T47D (cell line): ENCODE results near the gene KCTD12.
"Not testable (repeated sequence)": the region's sequence is repeated elsewhere in the genome, so short reads cannot be mapped to it uniquely, and the experiment has no call there.

ENCODE experiments used
- DNase-seq, 2 experiments: peaks; one replicate each; pipeline versions ENCODE4 v3.0.0 to v3.0.0-alpha.2; 2011 to 2012; ENCODE audit warnings: low read depth in 1 of 2, low spot score in 1 of 2
- JUND ChIP-seq: IDR thresholded peaks from 2 replicates; pipeline ENCODE4 v1.6.1; 2012; ENCODE audit warnings: low read depth
- in situ Hi-C: cut with HindIII; loops from 2 replicates; pipeline ENCODE4 v1.10.0; 2016; ENCODE audit warnings: low sequenced_read_pairs, low pct_unique_long_range_greater_than_20kb

Gene KCTD12

DNA sequence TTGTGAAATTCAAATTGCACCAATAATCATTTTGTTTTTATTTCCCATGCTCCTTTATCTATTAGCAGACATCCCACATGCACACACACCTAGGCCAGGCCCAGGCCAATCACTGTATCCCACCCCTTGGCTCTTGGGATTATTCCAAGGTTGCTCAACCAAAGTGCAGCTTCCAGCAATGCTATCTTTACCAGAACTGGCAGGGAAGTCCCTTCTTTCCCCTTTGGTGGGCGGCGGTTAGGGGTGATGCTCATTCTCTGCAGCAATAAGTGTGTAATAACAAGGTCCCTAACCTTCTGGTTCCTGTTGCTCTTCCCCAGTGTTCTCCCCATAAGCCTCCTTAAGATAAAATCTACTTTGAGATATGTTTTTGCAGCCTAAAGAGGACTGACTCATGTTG, 18.3 kb upstream of the KCTD12 start:
- in situ Hi-C loops = no loop called here
- TF ChIP-seq JUND = no peak
- DNase-seq = no peak

DNA sequence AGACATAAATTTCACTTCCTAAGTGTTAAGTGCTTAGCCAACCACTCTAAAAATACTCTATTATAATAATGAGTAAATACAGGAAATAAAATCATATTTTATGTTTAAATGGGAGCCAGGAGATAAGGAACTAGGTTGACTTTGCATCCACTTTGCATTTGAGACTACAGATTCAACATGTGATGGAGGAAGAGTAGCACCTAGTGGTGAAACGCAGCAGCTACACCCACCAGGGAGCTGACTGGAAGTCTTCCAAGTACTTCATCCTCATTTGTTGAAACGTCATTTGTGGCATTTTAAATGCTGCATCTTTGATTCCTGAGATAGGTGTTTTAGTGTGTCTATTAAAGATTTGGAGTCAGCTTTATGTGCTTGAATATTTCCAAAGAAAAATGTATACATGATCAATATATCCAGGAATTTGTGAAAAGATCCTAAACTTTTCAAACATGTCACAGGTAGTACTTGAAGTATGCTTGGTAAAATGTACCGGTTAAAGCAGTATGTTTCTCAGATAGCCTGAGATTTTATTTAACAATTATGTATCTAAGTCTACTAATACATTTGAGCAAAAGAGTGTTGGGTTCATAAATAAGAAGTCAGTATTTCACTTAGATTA, 17.4 kb upstream of the KCTD12 start:
- in situ Hi-C loops = no loop called here
- DNase-seq = peak; percentile 19 to 73
- TF ChIP-seq JUND = no peak

- DNase-seq, in situ Hi-C loops: not testable (repeated sequence)
These were observed 12.9 kb upstream of the KCTD12 start for GRCh38 chr13:76899066-76899465.

- DNase-seq, in situ Hi-C loops: not testable (repeated sequence)
These were observed 11.0 kb upstream of the KCTD12 start for GRCh38 chr13:76897171-76897570.

GRCh38 chr13:76894401-76895110, 8.4 kb upstream of the KCTD12 start:
- TF ChIP-seq JUND = no peak
- no peak for DNase-seq
- in situ Hi-C loops = no loop called here

DNA sequence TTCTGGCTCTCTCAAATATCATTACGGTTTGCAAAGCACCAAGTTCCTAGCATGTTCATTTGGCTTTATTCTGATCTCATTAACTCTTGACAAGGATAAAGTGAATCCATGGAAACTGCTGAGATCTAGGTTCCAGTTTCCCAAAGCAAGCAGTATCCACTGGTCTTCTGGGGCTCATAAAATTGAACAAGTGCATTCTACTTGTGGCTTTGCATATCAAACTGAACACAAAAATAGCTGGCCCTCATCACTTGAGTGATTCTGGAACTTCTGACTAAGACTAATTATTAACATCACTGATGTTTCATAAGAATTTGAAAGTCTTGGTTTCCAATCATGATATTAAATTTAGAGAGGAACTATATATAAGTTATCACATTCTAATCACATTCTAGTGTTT, 6.3 kb upstream of the KCTD12 start:
- in situ Hi-C loops = no loop called here
- no peak for TF ChIP-seq JUND
- no peak for DNase-seq

- no peak for TF ChIP-seq JUND
- in situ Hi-C loops = no loop called here
- DNase-seq = no peak
These were observed 3.8 kb upstream of the KCTD12 start for GRCh38 chr13:76890021-76890420.

DNA sequence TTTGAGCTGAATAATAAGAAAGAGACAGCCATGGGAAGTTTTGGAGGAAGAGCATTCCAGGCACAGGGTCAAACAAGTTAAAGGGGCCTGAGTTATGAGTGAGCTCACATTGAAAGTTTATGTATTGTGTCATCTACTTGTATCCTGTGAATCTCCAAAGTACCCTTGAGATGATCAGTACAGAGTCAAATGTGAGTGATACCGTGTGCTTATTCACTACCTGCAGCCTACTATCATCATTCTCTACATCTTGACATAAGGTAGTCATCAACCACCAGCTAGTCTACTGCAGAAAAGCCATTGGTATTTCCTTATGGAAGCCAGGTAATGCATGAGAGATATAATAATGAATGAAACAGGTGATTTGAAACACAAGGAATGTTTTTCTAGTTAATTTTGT, 3.0 kb upstream of the KCTD12 start:
- no peak for TF ChIP-seq JUND
- no peak for DNase-seq
- in situ Hi-C loops = no loop called here

GRCh38 chr13:76888421-76888820, 2.2 kb upstream of the KCTD12 start:
- no peak for TF ChIP-seq JUND
- in situ Hi-C loops = no loop called here
- no peak for DNase-seq

DNA sequence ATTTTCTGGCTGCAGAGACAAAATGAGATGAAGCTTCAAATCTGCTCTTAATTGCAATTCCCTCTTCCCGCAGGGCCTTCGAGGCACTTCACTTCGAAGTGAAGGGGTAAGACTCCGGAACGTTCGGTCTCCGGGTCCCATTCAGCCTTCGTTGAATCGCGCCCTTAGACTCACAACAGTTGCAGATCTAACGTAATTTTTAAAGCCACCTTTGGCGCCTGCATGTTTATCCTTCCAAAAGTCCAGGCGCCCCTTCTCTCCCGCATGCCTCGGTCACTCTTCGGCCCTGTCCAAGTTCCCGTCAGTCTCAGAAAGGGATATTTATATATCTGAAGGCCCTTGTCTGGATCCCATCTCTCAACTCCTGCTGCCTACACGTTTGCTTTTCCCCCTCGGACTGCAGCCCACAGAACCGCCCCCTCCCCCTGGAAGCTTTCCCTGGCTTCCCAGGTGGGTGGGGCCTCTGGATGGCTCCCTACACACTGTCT, 915 bp upstream of the KCTD12 start:
- in situ Hi-C loops = no loop called here
- no peak for DNase-seq
- no peak for TF ChIP-seq JUND

DNA sequence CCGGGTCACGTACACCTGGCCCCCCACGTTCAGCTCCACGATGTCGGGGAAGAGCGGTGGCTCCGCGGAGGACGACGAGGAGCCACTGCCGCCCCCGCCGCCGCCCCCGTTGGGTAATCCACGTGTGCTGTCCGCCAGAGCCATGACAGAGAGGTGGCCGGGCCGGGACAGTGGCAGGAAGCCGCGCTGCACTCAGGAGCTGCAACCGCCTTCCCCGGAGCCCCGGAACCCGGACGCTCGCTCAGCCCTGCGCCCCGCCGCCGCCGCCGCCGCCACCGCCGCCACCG, 257 bp downstream of the KCTD12 start:
- no peak for TF ChIP-seq JUND
- in situ Hi-C loops = no loop called here
- no peak for DNase-seq

GRCh38 chr13:76885203-76886004, 801 bp downstream of the KCTD12 start:
- DNase-seq = no peak
- TF ChIP-seq JUND = no peak
- in situ Hi-C loops = no loop called here

DNA sequence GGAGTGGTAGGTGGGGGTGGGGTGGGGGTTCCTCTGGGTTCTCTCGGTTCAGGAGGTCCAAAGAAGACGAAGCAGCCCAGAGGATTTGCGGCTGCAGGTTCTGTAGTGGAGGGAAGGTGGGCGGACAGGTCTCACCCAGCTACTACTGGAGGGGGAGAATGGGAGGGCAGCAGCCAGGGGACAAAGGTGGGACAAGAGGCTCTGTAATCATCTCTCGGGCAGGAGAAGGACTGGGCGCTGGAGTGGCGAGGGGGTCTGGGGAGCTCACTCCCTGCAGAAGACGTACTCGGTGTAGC, 1.4 kb downstream of the KCTD12 start:
- in situ Hi-C loops = no loop called here
- DNase-seq = no peak
- TF ChIP-seq JUND = no peak
